ENCODE results near the gene ACSL4. TPM values are rescaled to one million over a fixed set of nuclear protein-coding genes. Genes with fewer than 3 reads are reported as not detected.
"Not testable (repeated sequence)": the region's sequence is repeated elsewhere in the genome, so short reads cannot be mapped to it uniquely, and the experiment has no call there.

ACSL4 gene
- total RNA-seq, 1 donor from 2014 or later: 77.9 TPM

DNA sequence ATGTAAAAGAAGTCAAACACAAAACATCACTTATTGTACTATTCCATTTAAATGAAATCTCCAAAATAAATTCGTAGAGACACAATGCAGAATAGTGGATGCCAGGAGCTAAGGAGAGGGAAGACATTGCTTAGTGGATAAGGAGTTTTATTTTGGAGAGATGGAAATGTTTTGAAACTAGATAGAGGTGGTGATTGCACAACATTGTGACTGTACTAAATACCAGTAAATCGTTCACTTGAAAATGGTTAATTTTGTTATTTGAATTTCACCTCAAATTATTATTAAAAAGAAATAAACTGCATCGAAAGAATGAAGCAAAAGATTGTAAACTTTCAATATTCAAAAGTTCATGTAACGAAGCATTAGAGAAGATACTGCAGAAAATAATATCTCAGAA lies 9.7 kb upstream of the ACSL4 start:
- no peak for DNase-seq
- TF ChIP-seq, protein P1, sequence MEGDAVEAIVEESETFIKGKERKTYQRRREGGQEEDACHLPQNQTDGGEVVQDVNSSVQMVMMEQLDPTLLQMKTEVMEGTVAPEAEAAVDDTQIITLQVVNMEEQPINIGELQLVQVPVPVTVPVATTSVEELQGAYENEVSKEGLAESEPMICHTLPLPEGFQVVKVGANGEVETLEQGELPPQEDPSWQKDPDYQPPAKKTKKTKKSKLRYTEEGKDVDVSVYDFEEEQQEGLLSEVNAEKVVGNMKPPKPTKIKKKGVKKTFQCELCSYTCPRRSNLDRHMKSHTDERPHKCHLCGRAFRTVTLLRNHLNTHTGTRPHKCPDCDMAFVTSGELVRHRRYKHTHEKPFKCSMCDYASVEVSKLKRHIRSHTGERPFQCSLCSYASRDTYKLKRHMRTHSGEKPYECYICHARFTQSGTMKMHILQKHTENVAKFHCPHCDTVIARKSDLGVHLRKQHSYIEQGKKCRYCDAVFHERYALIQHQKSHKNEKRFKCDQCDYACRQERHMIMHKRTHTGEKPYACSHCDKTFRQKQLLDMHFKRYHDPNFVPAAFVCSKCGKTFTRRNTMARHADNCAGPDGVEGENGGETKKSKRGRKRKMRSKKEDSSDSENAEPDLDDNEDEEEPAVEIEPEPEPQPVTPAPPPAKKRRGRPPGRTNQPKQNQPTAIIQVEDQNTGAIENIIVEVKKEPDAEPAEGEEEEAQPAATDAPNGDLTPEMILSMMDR (IDR thresholded peaks at IDR 0.05; ENCODE audit: partially characterized antibody, unreplicated experiment): no peak
- H3K27ac Mint-ChIP-seq (ENCODE audit: unreplicated experiment): no peak overlapping the region
- H3K27me3 Mint-ChIP-seq (ENCODE audit: unreplicated experiment): no peaks in the 10 kb centered on the region
- H3K9me3 Mint-ChIP-seq (ENCODE audit: unreplicated experiment): no peaks in the 10 kb centered on the region
- no peak overlapping the region for H3K4me3 Mint-ChIP-seq (ENCODE audit: unreplicated experiment)
- no peaks in the 10 kb centered on the region for H3K36me3 Mint-ChIP-seq (ENCODE audit: unreplicated experiment)
- H3K4me1 Mint-ChIP-seq (ENCODE audit: low read depth, unreplicated experiment): no peaks in the 10 kb centered on the region

DNA sequence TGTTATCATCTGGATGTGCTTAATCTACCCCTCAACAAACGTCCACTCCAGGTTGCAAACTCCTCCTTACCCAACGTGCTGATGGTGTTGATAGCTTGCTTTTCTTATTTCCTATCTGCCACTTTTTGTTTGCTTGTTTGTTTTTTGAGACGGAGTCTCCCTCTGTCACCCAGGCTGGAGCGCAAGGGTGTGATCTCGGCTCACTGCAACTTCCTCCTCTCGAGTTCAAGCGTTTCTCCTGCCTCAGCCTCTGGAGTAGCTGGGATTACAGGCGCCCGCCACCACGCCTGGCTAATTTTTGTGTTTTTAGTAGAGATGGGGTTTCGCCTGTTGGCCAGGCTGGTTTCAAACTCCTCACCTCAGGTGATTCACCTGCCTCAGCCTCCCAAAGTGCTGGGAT lies 7.8 kb upstream of the ACSL4 start:
- not testable (repeated sequence) for DNase-seq; H3K9me3 Mint-ChIP-seq (ENCODE audit: unreplicated experiment); H3K27me3 Mint-ChIP-seq (ENCODE audit: unreplicated experiment); H3K36me3 Mint-ChIP-seq (ENCODE audit: unreplicated experiment); H3K27ac Mint-ChIP-seq (ENCODE audit: unreplicated experiment); H3K4me3 Mint-ChIP-seq (ENCODE audit: unreplicated experiment); H3K4me1 Mint-ChIP-seq (ENCODE audit: low read depth, unreplicated experiment)

DNA sequence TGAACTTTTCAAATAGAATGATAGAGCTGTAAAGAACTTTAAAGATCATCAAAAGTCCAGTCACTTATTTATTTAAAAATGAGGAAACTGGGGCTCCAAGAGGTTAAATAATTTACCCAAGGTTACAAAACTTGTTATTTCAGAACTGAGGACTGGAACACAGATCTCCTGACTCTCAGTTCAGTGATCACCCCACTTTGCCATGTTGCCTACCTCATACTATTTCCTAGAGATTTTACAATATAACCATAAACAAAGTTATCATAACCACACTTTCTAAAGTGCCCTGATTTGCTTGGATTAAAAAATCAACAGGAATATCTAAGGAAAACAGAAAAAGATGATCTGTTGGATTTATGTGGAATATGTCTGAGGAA lies 7.4 kb upstream of the ACSL4 start:
- no peak for DNase-seq
- H3K4me3 Mint-ChIP-seq (ENCODE audit: unreplicated experiment): no peak overlapping the region
- no peak overlapping the region for H3K27ac Mint-ChIP-seq (ENCODE audit: unreplicated experiment)
- H3K9me3 Mint-ChIP-seq (ENCODE audit: unreplicated experiment): no peaks in the 10 kb centered on the region
- H3K27me3 Mint-ChIP-seq (ENCODE audit: unreplicated experiment): no peaks in the 10 kb centered on the region
- H3K36me3 Mint-ChIP-seq (ENCODE audit: unreplicated experiment): no peaks in the 10 kb centered on the region
- TF ChIP-seq, protein P1 (IDR thresholded peaks at IDR 0.05; ENCODE audit: partially characterized antibody, unreplicated experiment): no peak
- H3K4me1 Mint-ChIP-seq (ENCODE audit: low read depth, unreplicated experiment): no peaks in the 10 kb centered on the region

DNA sequence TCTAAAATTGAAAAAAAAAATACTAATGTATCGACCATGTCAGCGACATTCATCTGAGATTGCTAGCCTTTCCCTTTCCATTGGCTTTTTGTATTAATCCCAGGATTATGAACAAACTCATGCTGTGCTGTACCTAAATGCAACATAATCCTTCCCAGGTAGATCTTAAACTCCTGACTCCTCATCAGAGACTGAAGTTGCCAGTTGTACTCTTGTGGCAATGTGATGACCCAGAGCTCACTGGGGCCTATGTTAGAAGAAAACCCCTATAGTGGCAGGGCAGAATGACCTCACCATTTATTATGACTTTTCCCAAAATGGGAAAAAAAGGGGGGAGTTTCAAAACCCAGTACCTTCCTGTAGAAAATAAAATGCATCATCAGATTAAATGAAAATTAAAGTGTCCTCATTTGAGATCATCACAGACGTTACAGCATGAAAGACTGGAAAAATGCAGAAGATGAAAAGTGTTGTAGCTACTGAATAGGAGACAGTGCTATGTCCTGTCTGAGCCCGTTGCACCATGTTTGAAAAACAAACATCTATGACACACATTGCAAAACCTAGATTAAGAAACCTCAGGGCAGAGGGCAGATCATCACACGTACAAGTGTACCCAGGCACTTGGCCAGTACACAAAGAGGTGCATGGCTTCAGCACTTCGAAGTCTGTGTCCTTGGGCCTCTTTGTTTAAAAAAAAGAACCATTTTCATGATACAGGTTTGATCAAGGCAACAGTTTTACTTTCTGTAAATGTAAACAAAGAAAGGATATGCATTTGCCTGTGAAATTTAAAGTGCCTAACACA lies 6.8 kb upstream of the ACSL4 start:
- Mint-ChIP-seq H3K9me3 (ENCODE audit: unreplicated experiment) (no peaks in the 10 kb centered on the region), H3K27ac (ENCODE audit: unreplicated experiment) (no peak overlapping the region), H3K4me3 (ENCODE audit: unreplicated experiment) (no peak overlapping the region), H3K4me1 (ENCODE audit: low read depth, unreplicated experiment) (no peaks in the 10 kb centered on the region), H3K27me3 (ENCODE audit: unreplicated experiment) (no peaks in the 10 kb centered on the region), H3K36me3 (ENCODE audit: unreplicated experiment) (no peaks in the 10 kb centered on the region)
- no peak for DNase-seq
- TF ChIP-seq, protein P1 (IDR thresholded peaks at IDR 0.05; ENCODE audit: partially characterized antibody, unreplicated experiment): no peak

DNA sequence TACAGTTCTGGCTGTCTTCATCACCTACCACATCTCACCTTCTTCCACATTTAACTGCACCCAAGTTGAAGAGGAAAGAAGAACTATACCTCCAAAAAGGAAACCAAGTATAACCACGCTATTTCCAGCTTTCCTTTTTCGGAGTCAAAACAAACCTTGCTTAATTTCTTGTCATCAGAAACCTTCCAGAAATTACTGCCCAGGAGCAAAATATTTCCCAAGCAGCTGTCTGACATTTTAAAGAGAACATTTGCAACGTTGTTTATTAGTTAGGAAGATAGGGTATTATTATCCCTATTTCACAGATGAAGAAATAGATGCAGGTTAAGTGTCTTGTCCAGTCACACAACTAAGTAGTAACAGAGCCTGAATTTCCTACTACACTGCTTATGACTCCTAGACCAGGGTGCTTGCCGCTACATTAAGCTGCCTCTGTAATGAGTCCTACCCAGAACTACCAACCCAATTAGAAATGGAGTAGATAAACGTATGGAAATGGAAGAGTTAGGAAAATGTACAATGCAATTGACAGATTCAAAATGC lies 2.2 kb upstream of the ACSL4 start:
- H3K4me1 Mint-ChIP-seq (ENCODE audit: low read depth, unreplicated experiment): peaks cover 3% of the 10 kb centered on the region
- no peak overlapping the region for H3K4me3 Mint-ChIP-seq (ENCODE audit: unreplicated experiment)
- TF ChIP-seq, protein P1 (IDR thresholded peaks at IDR 0.05; ENCODE audit: partially characterized antibody, unreplicated experiment): no peak

More for the DNA sequence above, 2.2 kb upstream of the ACSL4 start:
- H3K27me3 Mint-ChIP-seq (ENCODE audit: unreplicated experiment): peaks cover 3% of the 10 kb centered on the region
- H3K9me3 Mint-ChIP-seq (ENCODE audit: unreplicated experiment): peaks cover 12% of the 10 kb centered on the region
- DNase-seq: no peak
- H3K27ac Mint-ChIP-seq (ENCODE audit: unreplicated experiment): no peak overlapping the region
- no peaks in the 10 kb centered on the region for H3K36me3 Mint-ChIP-seq (ENCODE audit: unreplicated experiment)

Measured in glutamatergic neuron (in vitro differentiated cells).